Stimulated activated naive CD8-positive, alpha-beta T cell treated with anti-CD3 and anti-CD28 coated beads, Interleukin-15, Interleukin-2, amounts not matched to agents 100 U/mL and 50 U/mL, for 24 hours (primary cell): ENCODE measurements around the gene PLA2G4D.
A peak's percentile ranks its signal among the peaks of the same experiment; 100 is the strongest.
"Not testable (repeated sequence)": the region's sequence is repeated elsewhere in the genome, so short reads cannot be mapped to it uniquely, and the experiment has no call there.

ENCODE experiments used
- ATAC-seq: fragments of 150-1000 bp; cut with Tn5 transposase; one replicate; pipeline ENCODE4 v1.10.0; 2021
- DNase-seq: peaks from one replicate; pipeline ENCODE4 v3.0.0; 2021

PLA2G4D gene

GRCh38 chr15:42128476-42128875 lies 34.1 kb upstream of the PLA2G4D start:
- DNase-seq = no peak
- no peak for ATAC-seq

- no peak for DNase-seq
- ATAC-seq = no peak
Measured at GRCh38 chr15:42123546-42123945, 29.2 kb upstream of the PLA2G4D start.

GRCh38 chr15:42121682-42122081 lies 27.3 kb upstream of the PLA2G4D start:
- no peak for ATAC-seq
- no peak for DNase-seq

- ATAC-seq = no peak
- no peak for DNase-seq
Measured at GRCh38 chr15:42121021-42121420, 26.7 kb upstream of the PLA2G4D start.

GRCh38 chr15:42120285-42120684 lies 25.9 kb upstream of the PLA2G4D start:
- ATAC-seq (no peak), DNase-seq (no peak)

- no peak for DNase-seq
- ATAC-seq = no peak
Measured at GRCh38 chr15:42119446-42119760, 25.0 kb upstream of the PLA2G4D start.

GRCh38 chr15:42118650-42119445 lies 24.5 kb upstream of the PLA2G4D start:
- DNase-seq (no peak), ATAC-seq (no peak)

- DNase-seq (no peak), ATAC-seq (no peak)
Measured at GRCh38 chr15:42111924-42112323, 17.6 kb upstream of the PLA2G4D start.

GRCh38 chr15:42110367-42110766 lies 16.0 kb upstream of the PLA2G4D start:
- ATAC-seq (no peak), DNase-seq (no peak)

- no peak for ATAC-seq
- DNase-seq = no peak
Measured at GRCh38 chr15:42108806-42109205, 14.4 kb upstream of the PLA2G4D start.

- no peak for ATAC-seq
- DNase-seq = no peak
Measured at GRCh38 chr15:42108189-42108588, 13.8 kb upstream of the PLA2G4D start.

GRCh38 chr15:42107473-42107872 lies 13.1 kb upstream of the PLA2G4D start:
- peak; percentile 73 for ATAC-seq
- peak; percentile 19 for DNase-seq

- DNase-seq (no peak), ATAC-seq (no peak)
Measured at GRCh38 chr15:42106288-42106687, 11.9 kb upstream of the PLA2G4D start.

- ATAC-seq (no peak), DNase-seq (no peak)
Measured at GRCh38 chr15:42104095-42104891, 9.9 kb upstream of the PLA2G4D start.

- ATAC-seq = no peak
- DNase-seq = no peak
Measured at GRCh38 chr15:42102646-42103235, 8.4 kb upstream of the PLA2G4D start.

GRCh38 chr15:42101861-42102260 lies 7.5 kb upstream of the PLA2G4D start:
- DNase-seq (no peak), ATAC-seq (no peak)

- no peak for DNase-seq
Measured at GRCh38 chr15:42100021-42100800, 5.8 kb upstream of the PLA2G4D start.

GRCh38 chr15:42097018-42097417 lies 2.7 kb upstream of the PLA2G4D start:
- no peak for ATAC-seq
- DNase-seq = no peak

More at GRCh38 chr15:42100021-42100800, 5.8 kb upstream of the PLA2G4D start:
- no peak for ATAC-seq

- ATAC-seq (no peak), DNase-seq (no peak)
Measured at GRCh38 chr15:42093966-42094365, 396 bp downstream of the PLA2G4D start.

- no peak for ATAC-seq
Measured at GRCh38 chr15:42092398-42093318, 1.7 kb downstream of the PLA2G4D start.

GRCh38 chr15:42091753-42092397 lies 2.5 kb downstream of the PLA2G4D start:
- not testable (repeated sequence) for ATAC-seq, DNase-seq

More at GRCh38 chr15:42092398-42093318, 1.7 kb downstream of the PLA2G4D start:
- DNase-seq = no peak
